ENCODE results near the gene CST7.
"Not testable (repeated sequence)": the region's sequence is repeated elsewhere in the genome, so short reads cannot be mapped to it uniquely, and the experiment has no call there.

Gene CST7

GRCh38 chr20:24990810-24991252, 41.8 kb downstream of the CST7 start:
- intact Hi-C loops (cut with DNase I), result loop anchor here (5.0 kb wide), 4 partner anchors 186 to 401 kb away; partner anchors contain the start of genes ABHD12, ENTPD6 and PYGB
- peak in 11 of 42 donors; percentile 2 to 41 (median 17) for DNase-seq

- intact Hi-C loops (cut with DNase I), result loop anchor here (5.0 kb wide), 4 partner anchors 185 to 400 kb away; partner anchors contain the start of genes ABHD12, ENTPD6 and PYGB
- peak in 13 of 42 donors; percentile 13 to 59 (median 40) for DNase-seq
These were observed 42.9 kb downstream of the CST7 start for GRCh38 chr20:24991897-24992486.

- peak; percentile 93 to 99 (median 98) for DNase-seq
- intact Hi-C loops (cut with DNase I), result loop anchor here (5.0 kb wide), 4 partner anchors 185 to 400 kb away; partner anchors contain the start of genes ABHD12, ENTPD6 and PYGB
These were observed 43.6 kb downstream of the CST7 start, which contains the start of gene APMAP for GRCh38 chr20:24992487-24993205. APMAP (minus strand) TSS chr20:24992751; CDS start chr20:24992688, 63 bp downstream.

- peak in 12 of 42 donors; percentile 8 to 52 (median 16) for DNase-seq
- intact Hi-C loops (cut with DNase I), result loop anchor here (2.0 to 5.0 kb wide), 5 partner anchors 71 to 399 kb away; partner anchors contain the start of genes ABHD12, ENTPD6 and PYGB
These were observed 44.5 kb downstream of the CST7 start for GRCh38 chr20:24993337-24994185.

GRCh38 chr20:24994186-24994465, 45.1 kb downstream of the CST7 start:
- intact Hi-C loops (cut with DNase I), result loop anchor here (2.0 to 5.0 kb wide), 5 partner anchors 71 to 398 kb away; partner anchors contain the start of genes ABHD12, ENTPD6 and PYGB
- no peak for DNase-seq

- intact Hi-C loops (cut with DNase I), result loop anchor here (2.0 to 5.0 kb wide), 6 partner anchors 38 to 398 kb away; partner anchors contain the start of genes ABHD12, ENTPD6 and PYGB
- peak; percentile 72 to 97 (median 90) for DNase-seq
These were observed 45.6 kb downstream of the CST7 start for GRCh38 chr20:24994470-24995368.

GRCh38 chr20:24995741-24996448, 46.8 kb downstream of the CST7 start:
- intact Hi-C loops (cut with DNase I), result loop anchor here (2.0 to 5.0 kb wide), 2 partner anchors 36 to 69 kb away; no protein-coding TSS in a partner anchor
- DNase-seq, result peak in 15 of 42 donors; percentile 8 to 42 (median 16)

GRCh38 chr20:24996449-24997377, 47.6 kb downstream of the CST7 start:
- peak in 13 of 42 donors; percentile 5 to 37 (median 8) for DNase-seq
- intact Hi-C loops (cut with DNase I), result loop anchor here (5.0 kb wide), 1 partner anchor 36 kb away; no protein-coding TSS in a partner anchor

- intact Hi-C loops (cut with DNase I), result loop anchor here (5.0 kb wide), 1 partner anchor 34 kb away; no protein-coding TSS in a partner anchor
- peak in 9 of 42 donors; percentile 0 to 34 (median 6) for DNase-seq
These were observed 49.1 kb downstream of the CST7 start for GRCh38 chr20:24998121-24998520.

GRCh38 chr20:24998631-24999445, 49.8 kb downstream of the CST7 start:
- peak in 18 of 42 donors; percentile 1 to 40 (median 10) for DNase-seq
- intact Hi-C loops (cut with DNase I), result loop anchor here (5.0 kb wide), 1 partner anchor 33 kb away; no protein-coding TSS in a partner anchor

GRCh38 chr20:24999568-24999967, 50.5 kb downstream of the CST7 start:
- intact Hi-C loops (cut with DNase I), result loop anchor here (5.0 kb wide), 1 partner anchor 33 kb away; no protein-coding TSS in a partner anchor
- peak in 12 of 42 donors; percentile 2 to 35 (median 10) for DNase-seq

- intact Hi-C loops (cut with DNase I), result no loop called here
- peak in 26 of 42 donors; percentile 19 to 73 (median 46) for DNase-seq
These were observed 51.3 kb downstream of the CST7 start for GRCh38 chr20:25000268-25000801.

- intact Hi-C loops (cut with DNase I); DNase-seq: not testable (repeated sequence)
These were observed 52.3 kb downstream of the CST7 start for GRCh38 chr20:25001323-25001722.

GRCh38 chr20:25003002-25003401, 53.9 kb downstream of the CST7 start:
- intact Hi-C loops (cut with DNase I), result no loop called here
- DNase-seq, result no peak

- peak in 25 of 42 donors; percentile 8 to 58 (median 24) for DNase-seq
These were observed 56.2 kb downstream of the CST7 start for GRCh38 chr20:25005220-25005619.

More at GRCh38 chr20:25005220-25005619, 56.2 kb downstream of the CST7 start:
- intact Hi-C loops (cut with DNase I), result no loop called here
